Fibroblast of mammary gland (primary cell): ENCODE results near the gene PKN2.

Experiments used
- DNase-seq: peaks from one replicate; pipeline ENCODE4 v3.0.0-alpha.2; 2010; ENCODE audit warnings: low read depth
- H3K4me3 ChIP-seq: 2 replicates; pipeline ENCODE4 v1.5.1; 2011; ENCODE audit warnings: low read depth, mild to moderate bottlenecking, low read length, moderate library complexity; ENCODE audit not compliant: control insufficient read depth
- TF ChIP-seq, protein P1 (sequence below): conservative IDR thresholded peaks from 2 replicates; pipeline ENCODE4 v1.5.1; 2011; ENCODE audit warnings: low read depth, low read length, inconsistent platforms; ENCODE audit not compliant: control insufficient read depth, insufficient read depth

Gene PKN2

GRCh38 chr1:88779880-88780279 is 95.8 kb downstream of the PKN2 start:
- H3K4me3 ChIP-seq: no peak overlapping the region
- no peak for DNase-seq
- TF ChIP-seq, protein P1, sequence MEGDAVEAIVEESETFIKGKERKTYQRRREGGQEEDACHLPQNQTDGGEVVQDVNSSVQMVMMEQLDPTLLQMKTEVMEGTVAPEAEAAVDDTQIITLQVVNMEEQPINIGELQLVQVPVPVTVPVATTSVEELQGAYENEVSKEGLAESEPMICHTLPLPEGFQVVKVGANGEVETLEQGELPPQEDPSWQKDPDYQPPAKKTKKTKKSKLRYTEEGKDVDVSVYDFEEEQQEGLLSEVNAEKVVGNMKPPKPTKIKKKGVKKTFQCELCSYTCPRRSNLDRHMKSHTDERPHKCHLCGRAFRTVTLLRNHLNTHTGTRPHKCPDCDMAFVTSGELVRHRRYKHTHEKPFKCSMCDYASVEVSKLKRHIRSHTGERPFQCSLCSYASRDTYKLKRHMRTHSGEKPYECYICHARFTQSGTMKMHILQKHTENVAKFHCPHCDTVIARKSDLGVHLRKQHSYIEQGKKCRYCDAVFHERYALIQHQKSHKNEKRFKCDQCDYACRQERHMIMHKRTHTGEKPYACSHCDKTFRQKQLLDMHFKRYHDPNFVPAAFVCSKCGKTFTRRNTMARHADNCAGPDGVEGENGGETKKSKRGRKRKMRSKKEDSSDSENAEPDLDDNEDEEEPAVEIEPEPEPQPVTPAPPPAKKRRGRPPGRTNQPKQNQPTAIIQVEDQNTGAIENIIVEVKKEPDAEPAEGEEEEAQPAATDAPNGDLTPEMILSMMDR: no peak

DNA sequence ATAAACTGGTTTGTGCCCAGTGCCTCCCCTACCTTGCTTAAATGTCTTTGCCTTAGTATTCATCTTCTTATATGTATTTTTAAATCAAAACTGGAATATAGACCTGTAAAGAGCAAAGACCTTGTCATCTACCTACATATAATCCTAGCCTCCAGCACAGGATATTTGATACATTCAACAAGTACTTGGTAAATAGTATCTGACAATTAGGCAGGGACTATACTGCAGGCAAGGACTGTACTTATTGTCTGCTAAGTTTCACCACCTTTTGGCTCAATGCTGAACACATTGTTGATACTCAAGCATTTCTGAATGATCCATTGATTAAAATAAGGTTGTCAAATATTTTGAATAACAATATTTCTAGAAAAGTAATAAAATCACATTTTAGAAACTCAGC is 96.4 kb downstream of the PKN2 start:
- TF ChIP-seq, protein P1: no peak
- no peak for DNase-seq
- no peak overlapping the region for H3K4me3 ChIP-seq

DNA sequence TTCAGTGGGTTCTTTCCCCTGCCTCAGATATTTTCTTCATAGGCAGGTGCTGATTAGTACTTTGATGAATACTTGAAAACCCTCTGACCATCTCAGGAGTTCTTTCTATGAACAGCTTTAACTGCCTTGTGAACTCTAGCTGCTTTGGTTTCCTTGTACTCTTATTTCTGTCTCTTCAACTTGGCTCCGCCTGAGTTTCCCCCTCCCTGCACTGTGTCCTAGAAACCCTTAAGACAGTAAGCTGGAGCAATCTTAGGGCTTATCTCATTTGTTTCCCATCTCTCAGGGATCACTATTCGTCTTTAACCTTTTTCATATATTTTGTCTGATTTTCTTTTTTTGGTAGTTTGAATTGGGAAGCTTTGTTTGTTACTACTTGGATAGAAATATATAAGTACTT is 99.1 kb downstream of the PKN2 start:
- H3K4me3 ChIP-seq: no peak overlapping the region
- no peak for DNase-seq
- TF ChIP-seq, protein P1: no peak

- DNase-seq: no peak
- H3K4me3 ChIP-seq: no peak overlapping the region
- TF ChIP-seq, protein P1: no peak
Measured at GRCh38 chr1:88784551-88784950, 100.5 kb downstream of the PKN2 start.

- H3K4me3 ChIP-seq: no peak overlapping the region
- no peak for DNase-seq
- TF ChIP-seq, protein P1: no peak
Measured at GRCh38 chr1:88787023-88787903, 103.2 kb downstream of the PKN2 start.

DNA sequence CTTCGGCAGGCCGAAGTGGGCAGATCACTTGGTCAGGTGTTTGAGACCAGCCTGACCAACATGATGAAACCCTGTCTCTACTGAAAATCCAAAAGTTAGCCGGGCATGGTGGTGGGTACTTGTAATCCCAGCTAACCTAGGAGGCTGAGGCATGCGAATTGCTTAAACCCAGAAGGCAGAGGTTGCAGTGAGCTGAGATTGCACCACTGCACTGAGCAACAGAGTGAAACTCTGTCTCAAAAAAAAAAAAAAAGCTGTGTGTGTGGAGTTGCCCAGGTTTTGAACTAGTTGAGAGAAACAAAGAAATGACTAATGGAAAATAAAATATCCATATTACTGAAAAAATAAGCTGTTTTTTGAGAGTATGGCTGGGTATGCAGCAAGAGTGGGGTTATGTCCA is 107.1 kb downstream of the PKN2 start:
- DNase-seq: no peak
- TF ChIP-seq, protein P1: no peak
- no peak overlapping the region for H3K4me3 ChIP-seq
